Keratinocyte (primary cell): ENCODE data around the gene TBC1D7. TPM values are rescaled to one million over a fixed set of nuclear protein-coding genes. Genes with fewer than 3 reads are reported as not detected.

ENCODE experiments used
- DNase-seq: peaks from one replicate; pipeline ENCODE4 v3.0.0-alpha.2; 2011; ENCODE audit warnings: low read depth, missing footprints, low spot score
- FAIRE-seq: peaks from 2 replicates; lab custom pipeline; 2011; peaks lifted over from hg19 to GRCh38; lab: Jason Lieb, UNC
- H2AFZ ChIP-seq: 2 replicates; pipeline ENCODE4 v1.6.0; 2012; ENCODE audit warnings: low read length, control low read depth, inconsistent platforms; ENCODE audit not compliant: control insufficient read depth
- H3K27ac ChIP-seq: 2 replicates; pipeline ENCODE4 v1.5.1; 2011; ENCODE audit warnings: low read length; ENCODE audit not compliant: control insufficient read depth, insufficient read depth
- H3K27me3 ChIP-seq: 3 replicates; pipeline ENCODE4 v1.6.0; 2011; ENCODE audit warnings: low read length; ENCODE audit not compliant: control insufficient read depth, insufficient read depth; ENCODE audit errors: extremely low read depth
- H3K36me3 ChIP-seq, 2 experiments: 2 replicates in 1 of 2; 3 replicates in 1 of 2; pipeline ENCODE4 v1.5.1; 2011; ENCODE audit warnings: low read length in 2 of 2, mild to moderate bottlenecking in 1 of 2; ENCODE audit not compliant: control insufficient read depth in 2 of 2, insufficient read depth in 2 of 2; ENCODE audit errors: extremely low read depth in 1 of 2
- H3K4me1 ChIP-seq: 3 replicates; pipeline ENCODE4 v1.5.1; 2011; ENCODE audit warnings: low read length; ENCODE audit not compliant: control insufficient read depth, insufficient read depth; ENCODE audit errors: extremely low read depth
- H3K4me2 ChIP-seq: 3 replicates; pipeline ENCODE4 v1.6.0; 2011; ENCODE audit warnings: low read depth, low read length; ENCODE audit not compliant: control insufficient read depth, insufficient read depth; ENCODE audit errors: extremely low read depth
- H3K4me3 ChIP-seq, 3 experiments: fragments of 200-600 bp in 1 of 3; sonication (generic) in 1 of 3; 2 replicates in 2 of 3; 3 replicates in 1 of 3; pipeline ENCODE4 v1.5.1; 2011 to 2016; ENCODE audit warnings: low read length in 3 of 3, mild to moderate bottlenecking in 3 of 3, control low read depth in 2 of 3, inconsistent platforms in 1 of 3, low read depth in 1 of 3, mixed read lengths in 1 of 3, mixed run types in 1 of 3, moderate library complexity in 1 of 3; ENCODE audit not compliant: control insufficient read depth in 2 of 3, insufficient read depth in 2 of 3; ENCODE audit errors: extremely low read depth in 1 of 3
- H3K79me2 ChIP-seq: 2 replicates; pipeline ENCODE4 v1.6.0; 2012; ENCODE audit warnings: low read length; ENCODE audit not compliant: control insufficient read depth, insufficient read depth
- H3K9ac ChIP-seq: 3 replicates; pipeline ENCODE4 v1.6.0; 2011; ENCODE audit warnings: low read length; ENCODE audit not compliant: control insufficient read depth, insufficient read depth; ENCODE audit errors: extremely low read depth
- H3K9me1 ChIP-seq: 3 replicates; pipeline ENCODE4 v1.6.0; 2011; ENCODE audit warnings: low read length; ENCODE audit not compliant: control insufficient read depth, insufficient read depth; ENCODE audit errors: extremely low read depth
- H3K9me3 ChIP-seq: 2 replicates; pipeline ENCODE4 v1.5.1; 2012; ENCODE audit warnings: low read depth, low read length; ENCODE audit not compliant: control insufficient read depth
- H4K20me1 ChIP-seq: 3 replicates; pipeline ENCODE4 v1.6.0; 2011; ENCODE audit warnings: low read length; ENCODE audit not compliant: control insufficient read depth, insufficient read depth; ENCODE audit errors: extremely low read depth
- EZH2 ChIP-seq: IDR thresholded peaks from one replicate; pipeline ENCODE4 v1.6.1; 2012; ENCODE audit warnings: inconsistent platforms, mild to moderate bottlenecking, low read length, moderate library complexity
- dilution Hi-C: fragments of 300-500 bp; cut with MboI; formaldehyde crosslinking; loops from one replicate; pipeline ENCODE4 v1.7.0; 2020; ENCODE audit warnings: low sequenced_read_pairs; ENCODE audit not compliant: extremely low pct_ligation_motif_present
- polyA plus RNA-seq, 5 experiments: library from polyadenylated mRNA; depleted of rRNA in 3 of 5; stranded (reverse) in 3 of 5; stranded (forward) in 1 of 5; unstranded in 1 of 5; fragments of >200 nt; gene quantifications; 1 replicate in 1 of 5; 2 replicates in 3 of 5; 3 replicates in 1 of 5; pipeline versions ENCODE4 v1.2.1 to v1.2.3, GENCODE V29; 2011 to 2012; ENCODE audit warnings: missing spikeins in 2 of 5, low read depth in 1 of 5, low replicate concordance in 1 of 5
- TF ChIP-seq, protein P1 (sequence below), 3 experiments: IDR thresholded peaks in 1 of 3; conservative IDR thresholded peaks in 1 of 3; optimal IDR thresholded peaks in 1 of 3; 2 replicates in 2 of 3; 3 replicates in 1 of 3; pipeline versions ENCODE3 to v1.5.1; 2011; ENCODE audit warnings: low read length in 3 of 3, mild to moderate bottlenecking in 3 of 3, moderate library complexity in 2 of 3, control low read depth in 1 of 3, inconsistent platforms in 1 of 3; ENCODE audit not compliant: insufficient read depth in 2 of 3; ENCODE audit errors: extremely low read depth in 1 of 3

The TBC1D7 gene
- polyA plus RNA-seq, 1 donor (not counting 4 experiments of a cell fraction or from before 2014, with no cell fraction given), result 30.4 TPM

GRCh38 chr6:13290335-13290734 lies 38.0 kb downstream of the TBC1D7 start:
- Histone ChIP-seq H3K36me3 (peaks cover 3 to 14% of the 10 kb centered on the region in 2 experiments), H3K4me2 (no peak overlapping the region), H3K9me3 (no peaks in the 10 kb centered on the region), H3K9me1 (no peaks in the 10 kb centered on the region), H3K27me3 (no peaks in the 10 kb centered on the region), H3K4me3 (no peak overlapping the region), H3K4me1 (no peaks in the 10 kb centered on the region), H4K20me1 (no peaks in the 10 kb centered on the region), H3K27ac (no peak overlapping the region), H3K9ac (no peak overlapping the region), H3K79me2 (no peaks in the 10 kb centered on the region), H2AFZ (no peak overlapping the region)
- DNase-seq (no peak), FAIRE-seq (no peak)
- no peak for TF ChIP-seq EZH2
- TF ChIP-seq, protein P1, sequence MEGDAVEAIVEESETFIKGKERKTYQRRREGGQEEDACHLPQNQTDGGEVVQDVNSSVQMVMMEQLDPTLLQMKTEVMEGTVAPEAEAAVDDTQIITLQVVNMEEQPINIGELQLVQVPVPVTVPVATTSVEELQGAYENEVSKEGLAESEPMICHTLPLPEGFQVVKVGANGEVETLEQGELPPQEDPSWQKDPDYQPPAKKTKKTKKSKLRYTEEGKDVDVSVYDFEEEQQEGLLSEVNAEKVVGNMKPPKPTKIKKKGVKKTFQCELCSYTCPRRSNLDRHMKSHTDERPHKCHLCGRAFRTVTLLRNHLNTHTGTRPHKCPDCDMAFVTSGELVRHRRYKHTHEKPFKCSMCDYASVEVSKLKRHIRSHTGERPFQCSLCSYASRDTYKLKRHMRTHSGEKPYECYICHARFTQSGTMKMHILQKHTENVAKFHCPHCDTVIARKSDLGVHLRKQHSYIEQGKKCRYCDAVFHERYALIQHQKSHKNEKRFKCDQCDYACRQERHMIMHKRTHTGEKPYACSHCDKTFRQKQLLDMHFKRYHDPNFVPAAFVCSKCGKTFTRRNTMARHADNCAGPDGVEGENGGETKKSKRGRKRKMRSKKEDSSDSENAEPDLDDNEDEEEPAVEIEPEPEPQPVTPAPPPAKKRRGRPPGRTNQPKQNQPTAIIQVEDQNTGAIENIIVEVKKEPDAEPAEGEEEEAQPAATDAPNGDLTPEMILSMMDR (optimal IDR thresholded peaks at IDR 0.05 in 1 of 3, IDR thresholded peaks at IDR 0.05 in 1 of 3, conservative IDR thresholded peaks at IDR 0.05 in 1 of 3; ENCODE audit: extremely low read depth in 1 of 3, insufficient read depth in 2 of 3, low read length in 3 of 3), result no peak
- dilution Hi-C loops, result no loop called here

DNA sequence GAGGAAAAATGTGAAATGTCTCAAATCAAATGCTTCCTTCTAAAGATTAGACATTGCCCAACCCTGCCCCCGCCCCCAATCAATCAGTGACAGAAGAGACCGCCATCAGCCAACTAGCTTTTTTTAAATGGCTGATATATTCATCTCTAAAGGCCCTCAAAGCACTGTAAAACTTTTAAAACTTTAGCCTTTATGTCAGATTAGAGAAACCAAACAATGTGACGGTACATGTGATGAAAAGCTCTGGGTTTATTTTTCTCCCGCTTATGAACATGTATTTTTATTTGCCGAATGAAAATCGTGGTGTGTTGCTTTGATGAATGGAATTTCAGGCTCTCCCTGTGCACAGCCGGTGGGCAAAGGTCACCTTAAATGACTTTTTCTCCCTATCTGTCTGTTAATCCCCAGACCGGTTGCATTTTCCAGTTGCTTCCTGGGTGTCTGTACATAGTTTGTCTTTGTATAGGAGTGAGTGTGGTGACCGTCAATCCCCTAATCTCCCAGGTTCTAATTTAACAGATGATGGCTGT lies 38.5 kb downstream of the TBC1D7 start:
- dilution Hi-C loops, result no loop called here
- Histone ChIP-seq H3K9ac (no peak overlapping the region), H2AFZ (no peak overlapping the region), H3K4me3 (no peak overlapping the region), H3K27ac (no peak overlapping the region), H3K79me2 (no peaks in the 10 kb centered on the region), H4K20me1 (no peaks in the 10 kb centered on the region), H3K9me1 (no peaks in the 10 kb centered on the region), H3K27me3 (no peaks in the 10 kb centered on the region), H3K36me3 (peaks cover 3 to 14% of the 10 kb centered on the region in 2 experiments), H3K9me3 (no peaks in the 10 kb centered on the region), H3K4me2 (no peak overlapping the region), H3K4me1 (no peaks in the 10 kb centered on the region)
- FAIRE-seq, result no peak
- no peak for TF ChIP-seq EZH2
- TF ChIP-seq, protein P1 (optimal IDR thresholded peaks at IDR 0.05 in 1 of 3, IDR thresholded peaks at IDR 0.05 in 1 of 3, conservative IDR thresholded peaks at IDR 0.05 in 1 of 3; ENCODE audit: extremely low read depth in 1 of 3, insufficient read depth in 2 of 3, low read length in 3 of 3), result no peak
- DNase-seq, result no peak
